Sigmoid colon (tissue), 7 donors: ENCODE data around the gene SSC5D. TPM values are rescaled to one million over a fixed set of nuclear protein-coding genes. Genes with fewer than 3 reads are reported as not detected.

Experiments
- DNase-seq: peaks from one replicate; pipeline ENCODE4 v3.0.0-alpha.2; 2019
- H3K27ac ChIP-seq, 4 donors: fragments of 200-600 bp; sonication (generic); one replicate each; pipeline ENCODE4 v1.5.1; 2016 to 2019; ENCODE audit warnings: mild to moderate bottlenecking in 1 of 4
- H3K27me3 ChIP-seq, 3 donors: fragments of 200-600 bp; sonication (generic); one replicate each; pipeline ENCODE4 v1.5.1; 2019; ENCODE audit warnings: mild to moderate bottlenecking in 1 of 3
- H3K36me3 ChIP-seq, 4 donors: fragments of 200-600 bp; sonication (generic); one replicate each; pipeline ENCODE4 v1.5.1; 2016 to 2019
- H3K4me1 ChIP-seq, 4 donors: fragments of 200-600 bp; sonication (generic); one replicate each; pipeline ENCODE4 v1.5.1; 2017 to 2019
- H3K4me3 ChIP-seq, 4 donors: fragments of 200-600 bp; sonication (generic); one replicate each; pipeline ENCODE4 v1.5.1; 2017 to 2019; ENCODE audit warnings: mild to moderate bottlenecking in 2 of 4, moderate library complexity in 1 of 4
- H3K9me3 ChIP-seq, 4 donors: fragments of 200-600 bp in 3 of 4; sonication (generic) in 3 of 4; one replicate each; pipeline versions ENCODE4 v1.5.1 to v1.6.1; 2013 to 2019
- CTCF ChIP-seq, 4 experiments: fragments of 450-650 bp in 3 of 4; fragments of 200-600 bp in 1 of 4; IDR thresholded peaks; one replicate each; pipeline ENCODE4 v1.5.1; 2016 to 2019; ENCODE audit warnings: antibody characterized with exemption in 4 of 4, mild to moderate bottlenecking in 3 of 4, moderate library complexity in 2 of 4
- EP300 ChIP-seq, 4 donors: sonication (generic); formaldehyde crosslinking; IDR thresholded peaks; one replicate each; pipeline ENCODE4 v1.6.1; 2017; ENCODE audit warnings: antibody characterized with exemption in 4 of 4
- POLR2A ChIP-seq, 2 donors: fragments of 450-650 bp; IDR thresholded peaks; one replicate each; pipeline ENCODE4 v1.6.1; 2016; ENCODE audit warnings: antibody characterized with exemption in 2 of 2, mild to moderate bottlenecking in 2 of 2, moderate library complexity in 2 of 2
- POLR2AphosphoS5 ChIP-seq, 4 donors: sonication (generic); formaldehyde crosslinking; IDR thresholded peaks; one replicate each; pipeline ENCODE4 v1.6.1; 2017; ENCODE audit warnings: antibody characterized with exemption in 4 of 4
- WGBS, 2 donors: extraction: QIAGEN DNeasy Blood & Tissue Kit; methylation state at CpG; one replicate each; pipeline ENCODE4 v1.1.7; 2013; 5-methylcytosine and 5-hydroxymethylcytosine counted together
- intact Hi-C: fragments of 100-400 bp; cut with DNase I; formaldehyde crosslinking; loops from one replicate; pipeline ENCODE4 v1.15.1; 2023
- polyA plus RNA-seq, 3 donors: library from polyadenylated mRNA; stranded (reverse); fragments of 200-250 nt; gene quantifications; one replicate each; pipeline ENCODE4 v1.2.3, GENCODE V29; 2013
- total RNA-seq, 4 donors: library from RNA; depleted of rRNA; stranded (reverse); fragments of >200 nt; gene quantifications; one replicate each; pipeline ENCODE4 v1.1.0, GENCODE V29; 2016
- donor health status: healthy with polysubstance abuse.
- donor health status: Bipolar disorder and iron deficiency.
- donor health status: healthy.

Gene SSC5D
- total and polyA plus RNA-seq, 7 donors: 1.2 to 66.7 (median 14.4) TPM; not detected in 1

- DNase-seq: no peak
- H3K27me3 ChIP-seq: peaks cover 0 to 38% (median 27%) of the 10 kb centered on the region in 3 donors
- TF ChIP-seq POLR2A (IDR thresholded peaks at IDR 0.05) (no peak), EP300 (IDR thresholded peaks at IDR 0.05) (no peak), POLR2AphosphoS5 (IDR thresholded peaks at IDR 0.05) (no peak), CTCF (IDR thresholded peaks at IDR 0.05) (no peak)
Observed at GRCh38 chr19:55543567-55543966, 55.3 kb downstream of the SSC5D start.

GRCh38 chr19:55544014-55544413 is 55.8 kb downstream of the SSC5D start:
- TF ChIP-seq POLR2A (IDR thresholded peaks at IDR 0.05) (no peak), POLR2AphosphoS5 (IDR thresholded peaks at IDR 0.05) (no peak), EP300 (IDR thresholded peaks at IDR 0.05) (no peak), CTCF (IDR thresholded peaks at IDR 0.05) (no peak)
- Histone ChIP-seq H3K4me1 (peaks cover 0 to 8% (median 0%) of the 10 kb centered on the region in 4 donors), H3K27ac (no peak overlapping the region), H3K27me3 (peaks cover 0 to 42% (median 31%) of the 10 kb centered on the region in 3 donors), H3K9me3 (no peaks in the 10 kb centered on the region), H3K4me3 (no peak overlapping the region), H3K36me3 (no peaks in the 10 kb centered on the region)
- WGBS, 2 donors: 81 to 88% methylated on average over 15 of the region's 15 CpGs
- no peak for DNase-seq
- intact Hi-C loops: no loop called here

More at GRCh38 chr19:55543567-55543966, 55.3 kb downstream of the SSC5D start:
- no peaks in the 10 kb centered on the region for H3K9me3 ChIP-seq
- H3K36me3 ChIP-seq: no peaks in the 10 kb centered on the region
- H3K4me1 ChIP-seq: peaks cover 0 to 8% (median 0%) of the 10 kb centered on the region in 4 donors
- 62 to 81% methylated on average over 5 of the region's 5 CpGs for WGBS, 2 donors
- intact Hi-C loops: no loop called here
- no peak overlapping the region for H3K4me3 ChIP-seq
- no peak overlapping the region for H3K27ac ChIP-seq

- WGBS, 2 donors: 56 to 77% methylated on average over 23 of the region's 23 CpGs
- DNase-seq: no peak
- H3K36me3 ChIP-seq: no peaks in the 10 kb centered on the region
- no peak overlapping the region for H3K4me3 ChIP-seq
- no peak overlapping the region for H3K27ac ChIP-seq
- TF ChIP-seq POLR2AphosphoS5 (IDR thresholded peaks at IDR 0.05) (no peak), POLR2A (IDR thresholded peaks at IDR 0.05) (no peak), EP300 (IDR thresholded peaks at IDR 0.05) (no peak), CTCF (IDR thresholded peaks at IDR 0.05) (no peak)
- H3K27me3 ChIP-seq: peaks cover under 1 to 44% (median 36%) of the 10 kb centered on the region in 3 donors
- no peaks in the 10 kb centered on the region for H3K9me3 ChIP-seq
- intact Hi-C loops: no loop called here
- H3K4me1 ChIP-seq: peaks cover 0 to 8% (median 0%) of the 10 kb centered on the region in 4 donors
Observed at GRCh38 chr19:55544776-55545439, 56.7 kb downstream of the SSC5D start.

GRCh38 chr19:55545443-55545842 is 57.2 kb downstream of the SSC5D start, which contains the start of gene SBK3:
TSS of gene SBK3 (minus strand) at chr19:55545543. CDS start at chr19:55545543, 0 bp downstream.
- 85 to 89% methylated on average over 10 of the region's 10 CpGs for WGBS, 2 donors
- H3K27me3 ChIP-seq: peaks cover 5 to 49% (median 41%) of the 10 kb centered on the region in 3 donors

More at GRCh38 chr19:55545443-55545842, 57.2 kb downstream of the SSC5D start, which contains the start of gene SBK3:
- DNase-seq: no peak
- Histone ChIP-seq H3K4me3 (no peak within 1 kb of the TSS), H3K36me3 (no peaks in the 10 kb centered on the region), H3K27ac (peak within 1 kb of the TSS in 1 of 4 donors; percentile 55), H3K9me3 (no peaks in the 10 kb centered on the region), H3K4me1 (peaks cover 0 to 8% (median 0%) of the 10 kb centered on the region in 4 donors)
- intact Hi-C loops: no loop called here
- TF ChIP-seq POLR2A (IDR thresholded peaks at IDR 0.05) (no peak), CTCF (IDR thresholded peaks at IDR 0.05) (no peak)
